ENCODE data around the gene SLC31A1.

GRCh38 chr9:113238859-113239232, 17.5 kb downstream of the SLC31A1 start:
- no peak for TF ChIP-seq POLR2A (IDR thresholded peaks at IDR 0.05)
- no peak for TF ChIP-seq CTCF (IDR thresholded peaks at IDR 0.05)

Measured in Peyer's patch (tissue), 4 donors.